Fibroblast of pulmonary artery (primary cell): ENCODE results near the gene ORM2.
"Not testable (repeated sequence)": the region's sequence is repeated elsewhere in the genome, so short reads cannot be mapped to it uniquely, and the experiment has no call there.

Experiments
- DNase-seq: peaks from one replicate; pipeline ENCODE4 v3.0.0-alpha.2; 2010; ENCODE audit warnings: low read depth
- H3K4me3 ChIP-seq: replicated peaks from 2 replicates; pipeline ENCODE4 v1.5.1; 2011; ENCODE audit warnings: low read depth, mild to moderate bottlenecking, control low read depth, low read length, moderate library complexity
- CTCF ChIP-seq: IDR thresholded peaks from 2 replicates; pipeline ENCODE4 v1.5.1; 2011; ENCODE audit warnings: mild to moderate bottlenecking, control low read depth, low read length, inconsistent platforms; ENCODE audit errors: missing control alignments

Gene ORM2

GRCh38 chr9:114315723-114316363, 13.8 kb upstream of the ORM2 start:
- TF ChIP-seq CTCF = no peak
- no peak for DNase-seq
- H3K4me3 ChIP-seq = no peak overlapping the region

GRCh38 chr9:114316605-114317230, 13.0 kb upstream of the ORM2 start:
- no peak for DNase-seq
- H3K4me3 ChIP-seq = no peak overlapping the region
- TF ChIP-seq CTCF = no peak

- DNase-seq = peak; percentile 68
- no peak for TF ChIP-seq CTCF
- H3K4me3 ChIP-seq = no peak overlapping the region
These were observed 11.9 kb upstream of the ORM2 start for GRCh38 chr9:114317665-114318357.

GRCh38 chr9:114318416-114318815, 11.3 kb upstream of the ORM2 start:
- DNase-seq = no peak
- no peak overlapping the region for H3K4me3 ChIP-seq
- TF ChIP-seq CTCF = no peak

GRCh38 chr9:114319147-114319546, 10.5 kb upstream of the ORM2 start:
- no peak for TF ChIP-seq CTCF
- H3K4me3 ChIP-seq = no peak overlapping the region
- no peak for DNase-seq

GRCh38 chr9:114320710-114321109, 9.0 kb upstream of the ORM2 start:
- H3K4me3 ChIP-seq = not testable (repeated sequence)
- DNase-seq = peak; percentile 61

- no peak for TF ChIP-seq CTCF
- no peak for DNase-seq
- H3K4me3 ChIP-seq = no peak overlapping the region
These were observed 7.9 kb upstream of the ORM2 start for GRCh38 chr9:114321759-114322158.

- DNase-seq, H3K4me3 ChIP-seq: not testable (repeated sequence)
These were observed 7.4 kb upstream of the ORM2 start for GRCh38 chr9:114322160-114322818.

- H3K4me3 ChIP-seq, DNase-seq: not testable (repeated sequence)
These were observed 6.7 kb upstream of the ORM2 start, which contains the start of gene ORM1 for GRCh38 chr9:114322831-114323531. ORM1 (plus strand) TSS chr9:114323098; CDS start chr9:114323134, 36 bp downstream.

- H3K4me3 ChIP-seq, DNase-seq: not testable (repeated sequence)
These were observed 5.8 kb upstream of the ORM2 start for GRCh38 chr9:114323849-114324248.
